HG02943 (cell line): ENCODE results near the gene GPR78.

Experiments
- ATAC-seq: cut with Tn5 transposase; IDR thresholded peaks from one replicate; pipeline ENCODE4 v1.9.1; 2021; ENCODE audit warnings: mild to moderate bottlenecking, low read depth, moderate library complexity; ENCODE audit not compliant: unreplicated experiment

The GPR78 gene

DNA sequence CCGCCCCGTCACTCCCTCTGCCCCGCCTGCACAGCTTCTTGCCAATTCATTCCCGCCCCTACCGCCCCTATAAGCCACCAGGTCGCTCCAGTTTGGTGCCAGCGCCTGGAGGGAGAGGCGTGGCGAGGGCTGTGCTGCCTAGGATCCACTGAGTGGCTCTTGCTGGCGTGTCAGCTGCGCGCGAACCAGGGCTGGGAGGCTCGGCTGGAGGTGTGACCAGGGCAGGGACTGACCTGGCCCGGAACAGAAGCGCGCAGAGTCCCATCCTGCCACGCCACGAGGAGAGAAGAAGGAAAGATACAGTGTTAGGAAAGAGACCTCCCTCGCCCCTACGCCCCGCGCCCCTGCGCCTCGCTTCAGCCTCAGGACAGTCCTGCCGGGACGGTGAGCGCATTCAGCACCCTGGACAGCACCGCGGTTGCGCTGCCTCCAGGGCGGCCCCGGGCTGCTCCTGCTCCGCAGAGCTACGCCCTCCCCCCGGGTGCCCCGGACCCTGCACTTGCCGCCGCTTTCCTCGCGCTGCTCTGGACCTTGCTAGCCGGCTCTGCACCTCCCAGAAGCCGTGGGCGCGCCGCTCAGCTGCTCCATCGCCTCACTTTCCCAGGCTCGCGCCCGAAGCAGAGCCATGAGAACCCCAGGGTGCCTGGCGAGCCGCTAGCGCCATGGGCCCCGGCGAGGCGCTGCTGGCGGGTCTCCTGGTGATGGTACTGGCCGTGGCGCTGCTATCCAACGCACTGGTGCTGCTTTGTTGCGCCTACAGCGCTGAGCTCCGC lies at the start of gene GPR78:
GPR78 (plus strand) TSS at position 72 of the 773 bp plus-strand sequence; CDS start at position 663, 591 bp downstream.
- ATAC-seq = no peak

DNA sequence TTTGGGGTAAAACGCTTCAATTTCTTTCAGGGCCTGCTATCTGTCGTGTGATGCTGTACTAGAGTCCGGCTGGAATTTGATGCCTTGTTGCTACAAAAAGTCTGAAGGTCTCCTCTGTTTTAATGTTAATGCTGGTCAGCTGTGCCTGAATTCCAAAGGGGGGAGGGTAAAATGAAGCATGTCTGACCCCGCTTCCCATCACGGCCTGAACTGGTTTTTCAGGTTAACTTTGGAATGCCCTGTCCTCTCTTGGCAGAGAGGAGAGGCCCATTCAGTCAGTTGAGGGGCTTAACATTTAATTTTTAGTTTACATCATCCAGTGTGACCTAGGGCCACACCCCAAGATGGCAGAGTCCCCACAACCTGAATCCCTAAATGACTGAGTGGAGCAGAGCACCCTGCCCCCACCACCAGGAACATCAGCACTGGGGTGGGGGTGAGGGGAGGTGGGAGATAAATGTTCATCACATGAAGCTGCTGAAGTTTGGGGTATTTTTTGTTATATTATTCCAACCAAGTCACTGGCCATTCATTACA lies 47.9 kb upstream of the GPR78 start:
- no peak for ATAC-seq

DNA sequence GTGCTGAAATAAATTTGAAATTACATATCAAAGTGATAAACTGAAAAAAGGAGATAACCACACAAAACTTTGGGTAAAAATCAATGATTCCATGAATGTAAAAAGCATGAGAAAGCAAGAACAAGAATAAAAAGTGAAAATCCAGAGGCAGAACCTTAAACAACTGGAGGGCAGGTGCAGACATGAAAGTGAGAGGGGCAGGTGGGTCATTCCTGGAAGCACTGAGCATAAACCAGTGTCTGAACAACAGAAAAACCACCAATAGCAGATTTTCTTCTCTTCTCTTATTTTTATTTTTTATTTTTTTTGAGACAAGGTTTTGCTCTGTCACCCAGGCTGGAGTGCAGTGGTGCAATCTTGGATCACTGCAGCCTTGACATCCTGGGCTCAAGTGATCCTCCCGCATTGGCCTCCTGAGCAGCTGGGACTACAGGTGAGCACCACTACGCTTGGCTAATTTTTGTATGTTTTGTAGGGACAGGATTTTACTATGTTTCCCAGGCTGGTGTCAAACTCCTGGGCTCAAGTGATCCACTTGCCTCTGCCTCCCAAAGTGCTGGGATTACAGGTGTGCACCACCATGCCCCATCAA lies 46.8 kb upstream of the GPR78 start:
- ATAC-seq = no peak

- ATAC-seq = peak; percentile 73
These were observed 46.1 kb upstream of the GPR78 start for GRCh38 chr4:8534129-8534528.

DNA sequence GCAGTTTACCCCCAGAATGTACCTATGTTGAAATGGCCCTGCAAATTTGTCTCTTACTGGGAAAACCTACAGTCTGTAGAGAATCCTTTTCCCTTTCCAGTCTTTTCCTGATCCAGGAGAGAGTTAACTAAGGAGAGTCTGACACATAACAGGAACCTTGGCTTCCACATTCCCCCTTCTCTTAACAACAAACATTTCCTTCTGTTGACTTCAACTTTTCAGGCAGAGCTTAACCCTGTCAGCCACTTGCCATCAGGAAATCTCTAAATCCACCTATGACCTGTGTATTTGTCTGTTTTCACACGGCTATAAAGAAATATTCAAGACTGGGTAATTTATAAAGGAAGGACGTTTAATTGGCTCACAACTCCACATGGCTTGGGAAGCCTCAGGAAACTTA lies 45.6 kb upstream of the GPR78 start:
- no peak for ATAC-seq

DNA sequence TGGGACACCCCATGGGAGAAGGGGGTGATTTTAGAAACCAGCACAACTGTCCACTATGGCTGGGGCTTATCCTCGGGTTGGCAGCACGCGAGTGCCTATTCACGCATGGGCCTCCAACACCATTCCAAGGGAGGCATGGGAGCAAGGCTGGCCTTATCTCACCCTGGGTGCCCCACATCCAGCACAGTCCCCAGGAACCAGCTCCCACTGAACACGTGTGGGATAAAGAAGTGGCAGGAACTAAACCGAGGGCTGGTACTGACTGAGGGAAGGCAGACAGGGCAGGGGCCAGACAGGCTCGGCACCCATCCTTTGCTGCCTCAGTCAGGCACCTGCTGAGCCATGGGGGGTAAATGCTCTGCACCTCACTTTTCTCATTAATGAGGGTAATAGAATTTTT lies 43.7 kb upstream of the GPR78 start:
- ATAC-seq = no peak

DNA sequence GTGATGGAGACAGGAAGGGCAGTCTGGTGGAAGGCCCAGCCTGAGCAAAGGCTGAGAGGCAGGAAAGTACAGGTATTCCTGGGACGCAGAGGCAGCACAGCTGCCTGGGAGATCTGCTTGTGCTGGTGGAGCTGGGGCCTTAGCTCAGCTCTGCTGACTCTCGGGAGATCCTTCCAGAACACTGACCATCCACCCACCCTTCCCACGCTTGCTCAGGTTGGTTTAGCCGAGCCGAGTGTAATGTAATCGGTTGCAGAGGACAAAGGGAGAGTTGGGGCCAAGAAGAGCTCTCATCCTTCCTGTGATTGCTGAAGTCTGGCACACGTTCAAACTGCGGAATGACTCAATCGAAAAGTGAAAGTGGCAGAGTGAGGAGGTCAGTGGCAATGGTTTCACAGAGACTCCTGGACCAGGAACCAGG lies 43.1 kb upstream of the GPR78 start:
- ATAC-seq = no peak

- no peak for ATAC-seq
These were observed 42.0 kb upstream of the GPR78 start for GRCh38 chr4:8538076-8538702.

DNA sequence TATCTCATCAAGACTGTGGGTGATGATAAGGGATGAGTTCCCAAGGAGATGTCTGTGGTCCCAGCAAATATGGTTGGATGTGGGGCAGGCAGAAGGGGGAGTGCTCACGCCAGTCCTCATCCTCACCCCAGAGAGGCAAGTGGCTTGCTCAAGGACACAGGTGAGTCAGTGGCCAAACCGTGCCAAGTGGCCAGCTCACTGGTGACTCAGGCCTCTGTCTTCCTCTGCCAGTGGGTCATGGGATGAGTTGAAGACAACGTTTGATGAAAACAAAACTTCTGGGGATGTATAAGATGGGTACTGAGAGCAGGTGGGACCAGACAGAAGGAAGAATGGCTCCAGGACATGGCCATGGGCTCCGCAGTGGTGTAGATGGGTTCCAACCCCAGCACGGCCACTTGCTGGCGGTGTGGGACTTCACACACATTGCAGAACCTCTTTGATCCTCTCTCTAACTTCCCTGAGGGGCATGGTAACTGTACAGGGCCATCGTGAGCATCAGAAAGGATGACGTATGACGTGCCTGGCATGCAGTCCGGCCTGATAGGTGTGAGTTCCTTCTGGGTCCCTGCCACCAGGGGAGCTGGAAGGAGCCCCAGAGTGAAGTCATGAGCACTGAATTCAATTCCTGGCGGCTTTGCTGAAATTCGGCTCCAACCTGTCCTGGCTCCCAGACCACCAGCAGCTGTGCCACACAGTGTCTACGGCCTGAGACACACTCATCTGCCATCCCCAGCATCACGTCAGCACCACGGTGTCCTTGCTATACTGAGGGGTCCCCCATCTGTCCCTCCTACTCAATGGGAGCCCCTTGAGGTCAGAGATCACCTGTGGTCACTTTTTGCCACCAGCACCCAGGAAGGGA lies 41.3 kb upstream of the GPR78 start:
- ATAC-seq = no peak

DNA sequence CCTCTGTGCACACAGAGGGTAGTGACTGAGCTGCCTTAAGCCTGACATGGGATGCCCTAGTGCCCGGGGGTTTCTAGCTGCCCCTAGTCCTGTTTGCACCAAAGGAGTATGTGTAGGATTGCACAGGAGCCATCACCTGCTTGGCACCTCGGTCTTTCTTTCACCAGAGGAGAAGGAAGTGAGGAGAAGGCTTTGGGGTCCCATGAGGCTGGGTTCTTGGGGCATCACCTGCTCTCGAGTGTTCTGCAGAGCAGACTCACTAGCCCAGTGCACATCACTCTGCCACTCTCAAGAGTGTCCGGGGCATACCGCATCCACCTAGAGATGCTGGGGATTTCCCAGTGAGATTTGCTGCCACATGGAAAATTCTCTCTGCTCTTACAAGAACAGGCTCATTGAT lies 40.5 kb upstream of the GPR78 start:
- ATAC-seq = no peak

- no peak for ATAC-seq
These were observed 40.1 kb upstream of the GPR78 start for GRCh38 chr4:8540072-8540471.

- ATAC-seq = no peak
These were observed 39.6 kb upstream of the GPR78 start for GRCh38 chr4:8540586-8540985.

GRCh38 chr4:8540991-8541390 lies 39.2 kb upstream of the GPR78 start:
- ATAC-seq = no peak

DNA sequence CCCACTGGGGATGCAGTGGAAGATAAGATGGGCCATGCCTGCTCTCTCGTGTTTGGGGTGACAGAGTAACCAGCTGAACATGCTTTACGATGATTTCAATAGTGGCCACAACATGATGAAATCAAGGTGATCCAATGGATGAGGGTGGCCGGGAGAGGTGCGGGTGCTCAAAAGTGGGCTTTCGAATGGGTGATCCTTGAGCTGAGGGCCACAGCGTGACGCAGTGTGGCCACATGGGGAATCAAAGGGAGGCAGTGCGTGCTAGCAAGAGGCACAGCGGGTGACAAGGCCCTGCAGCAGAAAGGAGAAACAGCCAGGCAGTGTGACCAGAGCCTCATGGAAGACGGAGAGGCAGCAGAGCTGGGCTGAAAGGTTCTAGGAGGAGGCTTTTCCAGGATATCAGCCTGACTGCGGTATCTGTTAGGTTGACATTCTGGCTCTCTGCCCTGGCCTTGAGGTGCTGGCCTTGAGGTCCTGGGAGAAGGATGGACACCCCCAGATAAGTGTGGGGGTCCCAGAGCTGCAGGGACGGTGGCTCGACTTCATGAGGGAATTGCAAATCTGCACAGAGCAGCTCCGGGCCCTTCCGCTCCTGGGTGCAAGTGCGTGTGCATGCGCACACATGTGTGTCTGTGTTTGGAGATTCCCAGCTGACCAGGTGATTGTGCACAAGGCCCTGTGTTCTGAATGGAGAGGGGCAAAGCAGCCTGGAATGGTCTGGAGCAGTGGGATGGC lies 38.0 kb upstream of the GPR78 start:
- ATAC-seq = no peak

GRCh38 chr4:8542776-8543525 lies 37.2 kb upstream of the GPR78 start:
- no peak for ATAC-seq

- ATAC-seq = no peak
These were observed 36.6 kb upstream of the GPR78 start for GRCh38 chr4:8543623-8544022.

DNA sequence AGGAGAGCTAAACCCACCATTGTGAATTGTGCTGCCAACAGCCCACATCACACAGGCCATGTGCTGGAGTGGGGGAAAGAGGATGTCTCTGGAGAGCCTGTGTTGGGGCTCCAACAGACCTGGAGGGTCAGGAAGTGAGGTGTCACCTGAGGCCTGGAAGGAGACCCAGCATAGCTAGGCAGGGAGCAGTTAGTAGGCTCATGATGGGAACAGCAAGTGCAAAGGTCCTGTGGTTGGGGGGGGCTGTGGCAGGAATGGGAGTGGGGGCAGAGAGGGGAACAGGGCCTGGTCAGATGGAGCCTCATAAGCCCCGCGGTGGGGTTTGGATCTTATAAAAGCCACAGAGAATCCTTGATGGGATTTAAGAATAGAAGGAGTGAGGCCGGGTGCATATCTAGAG lies 35.9 kb upstream of the GPR78 start:
- ATAC-seq = no peak

GRCh38 chr4:8544741-8545438 lies 35.3 kb upstream of the GPR78 start:
- no peak for ATAC-seq

DNA sequence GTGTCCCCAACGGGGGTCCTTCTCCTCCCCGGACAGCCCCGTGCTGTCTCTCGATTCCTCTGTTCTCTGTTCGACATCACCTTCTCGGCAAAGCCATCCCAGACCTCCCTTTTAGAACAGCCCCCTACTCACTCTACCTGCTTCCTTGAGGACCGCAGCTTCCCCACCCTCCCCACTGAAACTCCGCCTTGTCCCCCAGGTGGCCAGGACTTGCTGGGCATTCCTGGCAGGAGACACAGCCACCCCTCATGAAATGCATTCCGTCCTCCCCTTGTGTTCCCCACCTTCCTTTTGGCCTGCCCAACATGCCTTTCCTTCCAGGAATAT lies 34.8 kb upstream of the GPR78 start:
- no peak for ATAC-seq
